Measurements from ENCODE around the gene NAA60. TPM values are rescaled to one million over a fixed set of nuclear protein-coding genes. Genes with fewer than 3 reads are reported as not detected.

The NAA60 gene
- polyA plus RNA-seq, 1 donor (not counting 4 experiments of a cell fraction or from before 2014, with no cell fraction given) = 30.3 TPM

GRCh38 chr16:3520413-3520812 is 76.9 kb downstream of the NAA60 start:
- Histone ChIP-seq H3K79me2 (ENCODE audit: control insufficient read depth, insufficient read depth, low read length) (no peaks in the 10 kb centered on the region), H3K27ac (ENCODE audit: control insufficient read depth, insufficient read depth, low read length) (no peak overlapping the region), H3K9ac (ENCODE audit: control insufficient read depth, extremely low read depth, insufficient read depth, low read length) (no peak overlapping the region), H3K4me1 (ENCODE audit: control insufficient read depth, extremely low read depth, insufficient read depth, low read length) (no peaks in the 10 kb centered on the region), H3K27me3 (ENCODE audit: control insufficient read depth, extremely low read depth, insufficient read depth, low read length) (no peaks in the 10 kb centered on the region), H3K4me3 (ENCODE audit: control insufficient read depth in 2 of 3, extremely low read depth in 1 of 3, insufficient read depth in 2 of 3, low read depth in 1 of 3, low read length in 3 of 3) (no peak overlapping the region), H3K4me2 (ENCODE audit: control insufficient read depth, extremely low read depth, insufficient read depth, low read depth, low read length) (no peak overlapping the region), H3K36me3 (ENCODE audit: control insufficient read depth in 2 of 2, extremely low read depth in 1 of 2, insufficient read depth in 2 of 2, low read length in 2 of 2) (peaks cover 7 to 13% of the 10 kb centered on the region in 2 experiments), H3K9me3 (ENCODE audit: control insufficient read depth, low read depth, low read length) (no peaks in the 10 kb centered on the region), H3K9me1 (ENCODE audit: control insufficient read depth, extremely low read depth, insufficient read depth, low read length) (no peaks in the 10 kb centered on the region), H2AFZ (ENCODE audit: control insufficient read depth, low read length) (no peak overlapping the region), H4K20me1 (ENCODE audit: control insufficient read depth, extremely low read depth, insufficient read depth, low read length) (no peaks in the 10 kb centered on the region)
- dilution Hi-C loops (cut with MboI; ENCODE audit: extremely low pct_ligation_motif_present, low sequenced_read_pairs) = no loop called here
- DNase-seq (ENCODE audit: low read depth, low spot score) = no peak
- TF ChIP-seq CTCF (optimal IDR thresholded peaks at IDR 0.05 in 1 of 3, IDR thresholded peaks at IDR 0.05 in 1 of 3, conservative IDR thresholded peaks at IDR 0.05 in 1 of 3; ENCODE audit: extremely low read depth in 1 of 3, insufficient read depth in 2 of 3, low read length in 3 of 3) (no peak), EZH2 (IDR thresholded peaks at IDR 0.05; ENCODE audit: low read length) (no peak)
- no peak for FAIRE-seq

- Histone ChIP-seq H3K9ac (ENCODE audit: control insufficient read depth, extremely low read depth, insufficient read depth, low read length) (no peak overlapping the region), H2AFZ (ENCODE audit: control insufficient read depth, low read length) (no peak overlapping the region), H3K9me3 (ENCODE audit: control insufficient read depth, low read depth, low read length) (no peaks in the 10 kb centered on the region), H3K27me3 (ENCODE audit: control insufficient read depth, extremely low read depth, insufficient read depth, low read length) (no peaks in the 10 kb centered on the region), H4K20me1 (ENCODE audit: control insufficient read depth, extremely low read depth, insufficient read depth, low read length) (no peaks in the 10 kb centered on the region), H3K36me3 (ENCODE audit: control insufficient read depth in 2 of 2, extremely low read depth in 1 of 2, insufficient read depth in 2 of 2, low read length in 2 of 2) (peaks cover 7 to 12% of the 10 kb centered on the region in 2 experiments), H3K4me1 (ENCODE audit: control insufficient read depth, extremely low read depth, insufficient read depth, low read length) (no peaks in the 10 kb centered on the region), H3K4me2 (ENCODE audit: control insufficient read depth, extremely low read depth, insufficient read depth, low read depth, low read length) (no peak overlapping the region), H3K27ac (ENCODE audit: control insufficient read depth, insufficient read depth, low read length) (no peak overlapping the region), H3K79me2 (ENCODE audit: control insufficient read depth, insufficient read depth, low read length) (no peaks in the 10 kb centered on the region), H3K9me1 (ENCODE audit: control insufficient read depth, extremely low read depth, insufficient read depth, low read length) (no peaks in the 10 kb centered on the region), H3K4me3 (ENCODE audit: control insufficient read depth in 2 of 3, extremely low read depth in 1 of 3, insufficient read depth in 2 of 3, low read depth in 1 of 3, low read length in 3 of 3) (no peak overlapping the region)
- FAIRE-seq = no peak
- no peak for TF ChIP-seq CTCF (optimal IDR thresholded peaks at IDR 0.05 in 1 of 3, IDR thresholded peaks at IDR 0.05 in 1 of 3, conservative IDR thresholded peaks at IDR 0.05 in 1 of 3; ENCODE audit: extremely low read depth in 1 of 3, insufficient read depth in 2 of 3, low read length in 3 of 3)
- no peak for TF ChIP-seq EZH2 (IDR thresholded peaks at IDR 0.05; ENCODE audit: low read length)
- DNase-seq (ENCODE audit: low read depth, low spot score) = no peak
- dilution Hi-C loops (cut with MboI; ENCODE audit: extremely low pct_ligation_motif_present, low sequenced_read_pairs) = no loop called here
These were observed 77.4 kb downstream of the NAA60 start for GRCh38 chr16:3520841-3521240.
